GM03348 (cell line): ENCODE data around the gene EEF1G.
"Not testable (repeated sequence)": the region's sequence is repeated elsewhere in the genome, so short reads cannot be mapped to it uniquely, and the experiment has no call there.

ENCODE experiments used
- DNase-seq: peaks from one replicate; pipeline ENCODE4 v3.0.0; 2012; ENCODE audit warnings: low spot score

The EEF1G gene

GRCh38 chr11:62555464-62556107, 18.1 kb downstream of the EEF1G start:
- DNase-seq, result no peak

GRCh38 chr11:62554387-62555167, 19.1 kb downstream of the EEF1G start:
- DNase-seq, result no peak

DNA sequence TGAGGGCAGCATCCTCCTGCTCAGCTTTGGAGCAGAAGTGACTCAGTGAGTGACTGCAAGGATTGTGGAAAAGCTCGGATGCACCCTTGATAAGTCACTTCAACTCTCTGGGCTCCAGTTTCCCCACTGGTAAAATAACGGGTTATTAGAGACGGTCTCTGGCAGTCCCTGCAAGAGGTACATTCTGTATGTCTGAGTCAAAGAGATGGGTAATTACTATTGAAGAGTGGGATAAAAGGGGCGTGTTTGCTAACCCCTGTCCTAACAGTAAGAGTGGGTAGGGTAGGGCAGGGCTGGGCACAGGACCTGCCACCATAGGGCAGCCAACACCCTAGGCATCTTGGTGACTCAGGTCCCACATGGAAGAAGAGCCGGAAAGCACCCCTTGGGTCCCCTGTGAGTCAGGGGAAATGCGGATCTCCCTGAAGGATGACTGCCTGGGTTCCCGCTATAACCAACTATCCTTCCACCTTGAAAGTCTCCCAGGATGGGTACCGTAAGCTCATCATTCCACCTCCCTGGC, 19.8 kb downstream of the EEF1G start:
- DNase-seq, result peak; percentile 53

- peak; percentile 89 for DNase-seq
Measured at GRCh38 chr11:62553080-62553838, 20.4 kb downstream of the EEF1G start.

DNA sequence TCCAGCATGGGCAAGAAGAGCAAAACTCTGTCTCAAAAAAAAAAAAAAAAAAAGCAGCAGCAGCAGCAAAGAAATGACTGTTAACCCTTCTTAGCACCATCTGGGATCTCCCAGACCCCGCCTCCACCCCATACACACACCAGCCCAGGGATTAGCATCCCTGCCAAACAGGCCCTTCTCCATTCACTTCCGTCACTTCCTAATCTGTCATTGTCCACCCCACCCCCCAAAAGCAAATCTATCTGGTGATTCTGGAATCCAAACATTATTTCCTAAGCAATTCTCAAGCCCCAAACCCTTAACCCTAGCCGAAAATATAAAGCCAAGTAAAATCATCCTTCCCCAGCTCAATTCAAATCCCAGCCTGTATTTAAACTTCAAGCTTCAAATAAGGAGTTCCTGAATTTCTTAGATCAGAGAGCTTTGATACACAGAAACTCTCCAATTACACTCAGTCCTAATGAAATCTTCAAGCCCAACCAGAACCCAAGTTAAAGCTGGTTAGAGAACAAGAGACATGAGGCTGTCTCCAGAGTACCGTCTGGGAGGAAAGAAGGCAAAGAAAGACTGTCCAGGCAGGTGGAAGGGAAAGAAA, 21.1 kb downstream of the EEF1G start:
- DNase-seq, result no peak

GRCh38 chr11:62550478-62550877, 23.2 kb downstream of the EEF1G start:
- DNase-seq, result not testable (repeated sequence)

GRCh38 chr11:62548545-62549335, 25.0 kb downstream of the EEF1G start:
- DNase-seq, result no peak

- no peak for DNase-seq
Measured at GRCh38 chr11:62547691-62548281, 25.9 kb downstream of the EEF1G start.

- DNase-seq, result peak; percentile 56
Measured at GRCh38 chr11:62546929-62547625, 26.6 kb downstream of the EEF1G start.

DNA sequence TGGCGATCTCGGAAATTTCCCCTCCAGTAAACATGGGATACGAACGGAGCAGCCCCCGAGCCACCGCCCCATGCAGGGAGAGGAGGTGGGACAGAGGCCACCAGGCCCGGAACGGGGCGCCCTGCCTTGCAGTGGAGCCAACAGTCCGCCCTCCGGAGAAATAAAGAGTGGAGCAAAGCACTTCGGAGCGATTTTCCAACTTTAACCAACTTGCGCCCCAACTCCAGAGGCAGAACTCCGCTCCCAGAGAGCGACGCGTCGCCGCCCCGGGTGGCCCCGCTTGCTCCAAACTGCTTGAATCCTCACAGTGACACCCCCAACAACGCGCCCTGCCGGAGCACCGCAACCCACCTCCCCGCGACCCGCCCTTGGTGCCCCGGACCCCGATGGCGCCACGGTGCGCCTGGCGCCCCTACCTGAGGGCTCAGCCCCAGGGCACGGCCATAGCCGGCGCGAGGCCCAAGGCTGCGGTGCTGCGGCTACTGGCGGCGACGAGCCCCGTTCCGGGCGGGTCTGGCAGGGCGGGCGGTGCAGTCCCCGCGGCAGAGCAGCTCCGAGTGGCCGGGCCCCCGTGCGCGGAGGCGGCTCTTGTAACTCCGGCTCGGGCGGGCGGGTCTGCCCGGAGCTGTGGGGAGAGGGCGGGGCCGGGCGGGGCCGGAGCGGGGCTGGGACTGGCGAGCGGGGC, 27.3 kb downstream of the EEF1G start, which contains the start of gene AHNAK:
TSS of gene AHNAK (minus strand) at position 563 of the 685 bp plus-strand sequence. CDS start 10,708 bp downstream, outside the sequence.
- peak; percentile 89 for DNase-seq

GRCh38 chr11:62545437-62546243, 28.1 kb downstream of the EEF1G start:
- peak; percentile 94 for DNase-seq

- peak; percentile 35 for DNase-seq
Measured at GRCh38 chr11:62544581-62545436, 28.9 kb downstream of the EEF1G start.

- DNase-seq, result no peak
Measured at GRCh38 chr11:62543680-62544444, 29.8 kb downstream of the EEF1G start.

- DNase-seq, result peak; percentile 89
Measured at GRCh38 chr11:62542750-62543567, 30.7 kb downstream of the EEF1G start.

GRCh38 chr11:62542111-62542745, 31.5 kb downstream of the EEF1G start:
- DNase-seq, result no peak
